SIG-M5 (cell line): ENCODE results near the gene GRIN2D.

Experiments used
- DNase-seq: peaks from one replicate; lab custom pipeline; 2025; lab: John Stamatoyannopoulos, UW

GRIN2D gene

DNA sequence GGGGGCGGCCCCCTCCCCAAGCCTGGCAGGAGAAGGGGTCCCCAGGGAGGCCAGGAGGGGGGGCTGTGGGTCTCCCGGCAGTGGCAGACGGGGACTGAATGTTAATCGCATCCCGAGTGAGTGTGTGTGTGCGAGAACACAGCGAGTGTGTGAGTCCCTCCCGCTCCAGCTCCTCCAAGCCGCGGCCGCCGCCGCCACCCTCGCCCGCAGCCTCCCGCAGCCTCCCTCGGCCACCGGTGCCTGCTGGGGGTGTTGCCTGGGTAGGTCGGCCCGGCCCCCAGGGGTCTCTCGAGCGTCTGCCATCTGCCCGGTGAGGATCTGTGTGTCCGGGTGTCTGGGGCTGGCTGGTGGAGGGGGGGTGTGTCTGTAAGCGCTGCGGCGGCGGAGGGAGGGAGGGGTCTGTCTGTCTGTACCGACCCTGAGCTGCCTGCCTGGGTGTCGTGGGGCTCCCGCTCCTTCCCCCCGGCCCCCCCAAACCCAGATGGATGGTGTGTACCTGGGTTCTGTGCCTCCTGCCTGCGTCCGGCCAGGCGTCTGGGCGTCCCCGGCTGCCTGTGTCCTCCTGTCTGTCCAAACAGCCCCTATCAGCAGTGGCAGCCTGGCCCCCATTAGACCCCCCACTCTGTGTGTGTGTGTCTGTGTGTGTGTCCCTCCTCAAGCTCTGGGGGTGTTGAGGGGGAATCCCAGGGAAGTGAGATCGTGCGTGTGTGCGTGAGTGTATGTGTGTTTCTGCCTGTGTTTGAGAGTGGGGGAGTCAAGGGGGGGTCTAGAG lies at the start of gene GRIN2D:
TSS of gene GRIN2D (plus strand) at position 110 of the 772 bp plus-strand sequence. CDS start 4,725 bp downstream, outside the sequence.
- no peak for DNase-seq

DNA sequence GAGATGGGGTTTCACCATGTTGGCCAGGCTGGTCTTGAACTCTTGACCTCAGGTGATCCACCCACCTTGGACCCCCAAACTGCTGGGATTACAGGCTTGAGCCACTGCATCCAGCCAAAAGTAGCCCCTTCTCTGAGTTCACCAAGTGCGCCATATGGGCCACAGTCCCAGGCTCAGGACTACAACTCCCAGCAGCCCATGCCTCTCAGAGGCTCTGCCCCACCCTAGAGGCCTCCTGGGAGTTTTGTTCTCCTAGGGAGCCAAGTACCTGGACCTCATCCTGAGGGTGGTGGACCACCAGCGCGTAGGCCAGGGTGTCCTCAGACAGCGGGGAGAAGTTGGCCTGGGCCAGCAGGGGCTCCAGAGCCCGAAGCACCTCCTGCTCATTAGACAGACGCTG lies 48.6 kb upstream of the GRIN2D start:
- DNase-seq: no peak

DNA sequence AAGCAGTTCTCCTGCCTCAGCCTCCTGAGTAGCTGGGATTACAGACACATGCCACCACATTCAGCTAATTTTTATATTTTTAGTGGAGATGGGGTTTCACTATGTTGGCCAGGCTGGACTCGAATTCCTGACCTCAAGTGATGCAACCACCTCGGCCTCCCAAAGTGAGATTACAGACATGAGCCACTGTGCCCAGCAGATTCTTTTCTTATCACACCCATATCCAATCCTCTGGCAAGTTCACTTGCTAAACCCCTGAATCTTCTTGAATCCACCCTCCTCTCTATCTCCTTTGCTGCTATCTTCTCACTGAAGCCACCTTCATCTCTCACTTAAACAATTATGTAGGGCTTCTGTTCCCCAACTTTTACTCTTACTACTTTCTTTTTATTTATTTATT lies 47.3 kb upstream of the GRIN2D start:
- DNase-seq: no peak

DNA sequence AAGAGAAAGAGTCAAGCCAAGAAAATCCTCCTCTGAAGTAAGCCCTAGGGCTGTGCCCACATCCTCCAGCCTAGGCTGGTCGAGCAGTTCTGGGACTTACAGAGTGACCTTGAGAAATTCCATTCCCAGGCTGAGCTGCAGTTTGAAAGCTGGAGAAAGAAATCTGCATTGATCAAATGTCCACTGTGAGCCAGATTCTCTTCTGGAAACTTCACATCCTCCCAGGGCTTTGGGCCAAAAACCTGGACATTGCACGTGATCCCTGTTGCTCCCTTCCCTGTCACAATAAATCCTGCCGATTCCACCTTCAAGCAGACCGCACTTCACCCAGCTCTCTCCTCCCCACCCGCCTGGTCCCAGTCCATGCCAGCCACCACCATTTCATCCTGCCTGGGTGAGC lies 45.4 kb upstream of the GRIN2D start:
- DNase-seq: no peak

DNA sequence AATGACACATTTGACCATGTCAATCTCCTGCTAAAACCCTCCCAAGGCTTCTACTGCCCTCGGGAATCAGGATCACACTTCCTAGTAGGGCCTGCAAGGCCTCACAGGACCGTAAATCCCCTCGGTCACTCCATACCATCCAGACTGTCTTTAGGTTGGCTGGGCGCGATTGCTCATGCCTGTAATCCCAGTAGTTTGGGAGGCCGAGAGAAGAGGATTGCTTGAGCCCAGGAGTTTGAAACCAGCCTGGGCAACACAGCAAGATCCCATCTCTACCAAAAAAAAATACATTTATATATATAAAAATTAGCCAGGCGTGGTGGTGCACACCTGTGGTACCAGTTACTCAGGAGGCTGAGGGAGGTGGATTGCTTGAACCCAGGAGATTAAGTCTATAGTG lies 44.7 kb upstream of the GRIN2D start:
- DNase-seq: no peak

DNA sequence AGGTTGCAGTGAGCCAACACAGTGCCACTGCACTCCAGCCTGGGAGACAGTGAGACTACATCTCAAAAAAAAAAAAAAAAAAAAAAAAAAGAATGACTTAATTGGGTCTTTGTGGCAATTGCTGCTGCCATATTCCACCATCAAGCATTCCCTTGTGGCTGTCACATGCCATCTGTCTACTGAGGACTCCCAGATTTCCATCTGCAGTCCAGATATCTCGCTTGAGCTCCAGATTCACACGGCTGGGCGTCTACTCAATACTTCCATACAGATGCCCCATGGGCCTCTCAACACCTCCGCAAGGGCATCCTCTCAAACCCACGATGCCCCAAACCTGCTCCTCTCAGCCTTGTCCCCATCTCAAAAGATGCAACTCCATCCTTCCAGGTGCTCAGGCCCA lies 42.6 kb upstream of the GRIN2D start:
- DNase-seq: no peak

DNA sequence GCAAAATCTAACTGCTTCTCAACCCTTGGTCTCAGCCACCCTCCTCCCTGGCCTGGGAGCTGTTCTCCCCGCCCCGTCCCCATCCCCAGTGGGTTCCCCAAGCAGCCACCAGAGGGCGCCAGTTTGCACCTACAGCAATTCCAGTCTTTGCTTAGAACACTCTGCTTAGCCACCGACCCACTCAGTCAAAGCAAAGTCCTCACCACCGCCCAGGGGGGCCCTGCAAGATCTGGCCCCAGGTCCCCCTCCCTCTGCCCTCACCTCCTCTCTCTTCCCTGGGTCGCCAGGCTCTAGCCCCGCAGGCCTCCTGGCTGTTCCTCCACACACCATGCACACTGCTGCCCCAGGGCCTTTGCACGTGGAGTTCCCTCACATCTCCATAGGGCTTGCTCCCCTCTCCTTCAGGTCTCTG lies 42.1 kb upstream of the GRIN2D start:
- DNase-seq: no peak

DNA sequence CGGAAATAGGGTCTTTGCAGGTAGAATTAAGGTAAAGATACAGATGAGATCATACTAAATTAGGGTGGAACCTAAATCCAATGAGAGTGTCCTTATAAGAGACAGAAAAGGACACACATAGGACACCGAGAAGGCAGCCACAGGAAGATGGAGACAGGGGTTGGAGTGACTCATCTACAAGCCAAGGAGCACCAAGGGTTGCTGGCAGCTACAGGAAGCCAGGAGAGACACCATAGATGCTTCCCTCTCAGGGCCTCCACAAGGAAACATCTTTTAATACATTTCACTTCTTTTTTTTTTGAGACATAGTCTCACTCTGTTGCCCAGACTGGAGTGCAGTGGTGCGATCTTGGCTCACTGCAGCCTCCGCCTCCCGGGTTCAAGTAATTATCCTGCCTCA lies 39.8 kb upstream of the GRIN2D start:
- DNase-seq: no peak

DNA sequence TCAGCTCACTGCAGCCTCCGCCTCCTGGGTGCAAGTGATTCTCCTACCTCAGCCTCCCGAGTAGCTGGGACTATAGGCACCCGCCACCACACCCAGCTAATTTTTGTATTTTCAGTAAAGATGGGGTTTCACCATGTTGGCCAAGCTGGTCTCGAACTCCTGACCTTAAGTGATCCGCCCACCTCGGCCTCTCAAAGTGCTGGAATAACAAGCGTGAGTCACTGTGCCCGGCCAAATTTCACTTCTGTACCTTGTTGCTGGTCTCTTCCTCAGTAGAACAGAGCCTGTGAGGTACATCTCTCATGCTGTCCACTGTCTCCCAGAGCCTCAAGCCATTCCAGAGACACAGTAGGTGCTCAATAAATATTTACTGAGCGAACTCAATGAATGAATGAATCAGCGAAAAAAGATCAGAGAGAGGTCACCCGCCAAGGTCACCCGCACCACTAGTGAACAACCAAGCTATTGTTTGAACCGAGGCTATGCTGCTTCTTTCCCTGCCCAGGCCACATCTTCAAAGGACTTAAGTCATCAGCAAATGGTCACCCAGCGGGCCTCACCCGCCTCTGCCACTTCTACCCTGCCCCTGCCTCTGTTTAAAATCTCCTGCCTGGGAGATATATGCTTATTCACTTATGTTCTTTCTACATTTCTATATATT lies 39.0 kb upstream of the GRIN2D start:
- no peak for DNase-seq

DNA sequence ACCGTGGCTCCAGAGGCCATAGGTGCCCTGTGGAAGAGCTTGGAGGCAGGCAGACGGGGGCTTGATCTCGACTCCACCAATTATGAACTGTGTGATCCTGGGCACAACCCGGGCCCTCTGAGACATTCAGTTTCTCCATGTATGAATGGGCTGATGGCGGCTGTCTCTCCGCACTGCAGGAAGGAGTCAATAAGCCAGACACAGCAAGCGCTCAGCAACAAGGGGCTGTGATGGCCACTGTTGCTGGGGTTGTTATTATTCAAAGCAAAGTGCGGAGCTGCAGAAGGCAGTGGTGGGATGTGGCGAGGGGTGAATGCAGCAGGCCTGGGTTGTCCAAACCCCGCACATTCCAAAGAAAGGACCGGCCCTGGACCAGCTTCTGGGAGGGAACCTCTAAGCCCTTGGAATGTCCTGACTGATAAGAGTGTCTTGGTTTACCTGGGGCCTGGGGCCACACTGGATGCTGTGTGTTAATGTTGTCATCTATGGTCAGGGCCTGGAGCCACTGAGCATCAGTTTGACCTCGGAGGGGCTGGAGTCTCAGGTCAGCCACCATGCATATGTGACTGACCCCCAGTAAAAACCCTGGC lies 38.0 kb upstream of the GRIN2D start:
- no peak for DNase-seq

DNA sequence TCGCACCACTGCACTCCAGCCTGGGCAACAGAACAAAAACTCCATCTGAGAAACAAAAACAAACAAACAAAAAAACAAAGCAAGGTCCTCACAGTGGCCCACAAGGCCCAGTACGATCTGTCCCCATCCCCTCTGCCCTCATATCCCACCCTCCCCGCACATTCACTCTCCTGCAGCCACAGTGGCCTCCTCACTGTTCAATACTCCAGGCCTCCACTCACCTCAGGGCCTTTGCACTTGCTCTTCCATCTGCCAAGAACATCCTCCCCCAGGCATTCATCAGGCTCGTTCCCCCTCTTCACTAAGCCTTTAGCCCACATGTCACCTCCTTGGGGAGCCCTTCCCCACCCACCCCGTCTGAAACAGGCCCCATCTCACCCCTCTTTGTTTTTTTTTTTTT lies 34.3 kb upstream of the GRIN2D start:
- no peak for DNase-seq

DNA sequence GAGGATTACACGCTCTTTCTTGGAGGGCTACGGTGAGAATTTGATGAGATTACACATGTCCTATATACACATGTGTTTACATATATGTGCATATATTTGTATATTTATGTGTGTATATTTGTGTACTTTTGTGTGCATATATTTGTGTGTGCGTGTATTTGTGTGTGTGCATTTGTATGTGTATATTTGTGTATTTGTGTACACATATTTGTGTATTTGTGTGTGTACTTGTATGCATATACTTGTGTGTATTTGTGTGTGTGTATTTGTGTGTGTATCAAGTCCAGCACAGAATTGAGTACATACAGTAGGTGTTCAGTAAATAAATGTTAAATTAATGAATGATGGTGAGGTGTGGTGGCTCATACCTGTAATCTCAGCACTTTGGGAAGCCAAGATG lies 31.6 kb upstream of the GRIN2D start:
- no peak for DNase-seq

DNA sequence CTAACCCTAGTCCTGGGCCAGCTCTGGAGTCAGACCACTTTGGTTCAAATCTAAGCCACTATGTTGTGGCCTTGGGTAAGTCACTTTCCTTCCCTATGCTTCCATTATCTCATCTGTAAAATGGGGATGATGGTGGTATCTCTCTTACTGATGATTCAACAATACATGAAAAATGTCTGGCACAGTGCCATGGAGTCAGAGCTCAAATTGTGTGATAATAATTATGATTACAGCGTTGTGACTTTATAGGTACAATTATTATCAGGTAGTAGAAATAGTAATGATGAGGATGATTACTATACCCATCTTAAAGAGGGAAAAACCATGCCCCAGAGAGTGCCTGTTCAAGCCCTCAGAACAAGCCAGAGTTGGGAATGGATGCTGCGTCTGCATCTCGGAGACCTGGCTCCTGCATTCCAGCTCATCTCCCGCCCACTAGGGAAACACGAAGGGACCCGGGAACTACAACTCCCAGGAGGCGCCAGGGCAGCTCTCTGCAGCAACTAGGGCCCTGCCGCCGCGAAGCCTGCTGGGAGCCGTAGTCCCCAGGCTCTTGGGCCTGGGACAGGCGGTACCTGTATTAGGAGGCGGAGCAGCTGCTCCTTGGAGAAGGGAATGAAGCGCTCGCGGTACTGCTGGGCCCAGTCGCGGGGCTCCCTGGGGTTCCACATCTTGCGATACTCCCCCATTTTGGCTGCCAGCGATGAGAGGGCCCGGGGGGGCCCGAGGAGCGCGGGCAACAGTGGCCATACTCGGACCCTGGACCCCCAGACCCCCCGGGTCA lies 30.6 kb upstream of the GRIN2D start:
- peak; percentile 66 for DNase-seq

DNA sequence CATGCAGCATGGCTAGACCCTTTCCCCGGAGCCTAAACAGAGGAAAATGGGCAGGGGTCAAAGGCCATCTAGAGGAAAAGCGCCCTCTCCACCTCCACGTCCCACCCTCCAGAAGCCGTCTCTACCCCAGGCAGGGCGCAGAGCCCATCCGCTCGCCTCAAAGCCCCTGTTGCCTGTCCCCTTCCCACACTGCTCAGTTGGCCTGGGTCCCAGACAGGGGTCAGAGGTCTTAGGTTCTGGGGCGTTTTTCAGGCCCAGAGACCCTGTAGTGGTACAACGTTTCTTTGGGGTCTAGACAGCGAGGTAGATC lies 30.0 kb upstream of the GRIN2D start:
- no peak for DNase-seq

DNA sequence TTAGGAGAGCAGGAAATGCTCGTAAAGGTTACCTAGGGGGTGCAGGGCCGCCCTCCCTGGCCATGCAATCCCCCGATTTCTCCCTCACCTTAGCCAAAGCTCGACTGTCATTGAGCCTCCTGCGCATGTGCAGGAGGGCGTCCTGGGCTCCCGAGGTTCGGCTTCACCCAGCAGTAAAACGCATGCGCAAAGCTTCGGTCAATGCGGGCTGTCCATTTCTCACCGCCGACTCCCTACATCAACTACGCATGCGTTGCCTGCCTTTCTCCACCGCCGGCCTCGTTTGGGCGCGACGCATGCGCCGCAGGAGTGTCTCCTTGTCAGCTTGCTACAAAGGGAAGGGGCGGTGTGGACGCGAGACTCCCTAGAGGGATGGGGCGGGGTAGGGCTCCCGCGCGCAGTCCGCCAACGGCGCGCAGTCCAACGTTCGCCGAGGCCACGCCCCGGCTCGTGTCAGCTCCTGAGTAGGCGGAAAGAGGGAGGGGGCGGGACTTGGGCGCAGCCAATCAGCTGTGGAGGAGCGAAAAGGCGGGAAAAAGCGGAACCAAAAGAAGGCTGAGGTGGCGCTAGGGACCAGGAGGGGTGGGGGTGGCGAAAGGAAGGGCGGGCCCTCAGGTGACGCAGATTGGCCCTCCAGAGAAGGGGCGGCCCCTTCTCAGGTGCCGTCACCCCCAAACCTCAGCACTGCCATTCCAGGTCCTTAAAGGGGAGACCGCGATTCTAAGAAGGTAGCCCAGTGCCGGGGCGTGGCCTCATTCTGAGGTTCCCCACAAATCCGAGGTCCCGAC lies 29.5 kb upstream of the GRIN2D start, which contains the start of the genes SYNGR4 and TMEM143:
TSS of gene SYNGR4 (plus strand) at position 558 of the 788 bp plus-strand sequence. CDS start 1,476 bp downstream, outside the sequence.
TSS of gene TMEM143 (minus strand) at position 131 of the 788 bp plus-strand sequence. CDS start at position 111, 20 bp downstream.
- peak; percentile 93 for DNase-seq

DNA sequence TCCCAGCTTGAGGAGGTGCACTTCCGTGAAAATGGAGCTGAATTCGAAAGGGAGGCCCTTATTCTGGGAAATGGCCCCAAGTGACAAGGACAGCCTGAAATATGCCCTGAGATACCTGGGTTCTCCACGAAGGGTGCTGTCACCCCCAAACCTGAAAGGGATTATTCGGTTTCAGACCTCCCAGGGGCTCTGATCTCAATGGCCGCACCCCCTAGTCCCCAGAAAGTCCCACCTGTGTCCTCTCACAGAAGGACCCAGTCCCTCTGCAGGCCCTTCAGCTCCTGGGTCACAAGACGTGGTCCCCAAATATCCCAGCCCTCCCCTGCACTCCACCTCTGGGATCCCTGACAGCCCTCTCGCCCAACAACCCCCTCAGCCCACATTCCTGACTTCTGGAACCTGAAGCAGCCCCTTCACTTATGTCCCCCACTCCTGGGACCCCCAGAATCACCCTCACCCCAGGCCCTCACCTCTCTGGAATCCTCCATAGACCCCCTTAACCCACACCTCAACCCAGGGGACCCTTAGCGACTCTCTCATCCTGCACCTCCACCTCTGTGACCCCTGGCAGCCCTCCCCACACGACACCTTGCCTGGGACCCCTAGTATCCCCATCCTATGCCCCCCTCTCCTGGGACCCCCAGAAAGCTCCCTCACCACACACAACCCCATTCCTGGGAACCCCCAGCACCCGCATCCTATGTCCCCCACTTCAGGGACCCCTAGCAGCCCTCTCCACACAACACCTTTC lies 28.7 kb upstream of the GRIN2D start:
- DNase-seq: no peak

DNA sequence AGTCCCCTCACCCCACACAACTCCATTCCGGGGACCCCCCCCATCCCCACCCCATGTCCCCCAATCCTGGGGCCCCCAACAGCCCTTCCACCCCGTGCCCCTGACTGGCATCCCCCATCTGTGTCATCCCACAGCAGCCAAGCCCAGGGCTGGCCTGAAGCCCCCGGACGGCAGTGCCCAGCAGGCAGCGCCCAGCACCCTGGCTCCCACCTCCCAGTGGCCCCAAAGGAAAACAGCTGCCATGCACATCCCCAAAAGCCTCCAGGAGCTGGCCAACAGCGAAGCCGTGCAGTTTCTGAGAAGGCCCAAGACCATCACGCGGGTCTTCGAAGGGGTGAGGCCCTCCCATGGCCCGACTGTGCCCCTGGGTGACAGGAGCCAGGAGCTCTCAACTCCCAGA lies 27.9 kb upstream of the GRIN2D start:
- DNase-seq: no peak

DNA sequence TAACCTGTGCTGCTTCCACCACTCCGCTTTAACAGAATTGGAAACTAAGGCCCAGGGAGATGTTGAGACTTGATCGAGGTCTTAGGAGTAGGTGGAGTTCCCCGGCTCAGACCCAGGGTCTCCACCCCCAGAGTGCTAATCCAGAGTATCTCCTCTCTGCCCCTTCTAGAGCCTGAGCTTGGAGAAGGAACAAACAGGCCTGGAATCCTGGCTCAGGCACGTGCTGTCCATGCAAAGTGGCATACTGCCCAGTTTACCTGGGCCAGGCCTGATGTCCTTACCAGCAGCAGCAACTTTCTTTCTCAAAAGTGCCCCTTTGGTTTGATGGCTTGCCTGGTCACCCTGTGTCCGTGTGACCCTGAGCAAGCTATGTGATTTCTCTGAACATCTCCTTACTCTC lies 25.6 kb upstream of the GRIN2D start:
- no peak for DNase-seq

DNA sequence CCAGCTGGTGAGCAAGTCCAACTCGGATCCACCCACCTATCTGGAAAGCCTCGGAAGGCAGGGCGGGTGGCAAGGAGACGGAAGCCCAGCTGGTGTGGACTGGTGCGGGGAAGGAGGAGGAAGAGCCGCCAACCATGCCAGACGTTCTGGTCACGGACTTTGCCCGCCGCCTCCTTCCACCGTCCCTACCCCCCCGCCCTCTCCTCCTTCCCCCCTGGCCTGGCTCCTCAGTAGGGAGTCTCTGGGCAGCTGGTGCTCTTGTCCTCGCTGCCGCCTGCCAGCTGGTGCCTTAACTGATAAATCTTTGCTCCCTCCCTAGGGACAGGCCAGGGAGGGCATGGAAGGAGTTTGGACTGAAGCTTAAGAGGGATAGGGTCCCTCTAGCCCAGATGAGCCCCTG lies 24.5 kb upstream of the GRIN2D start:
- DNase-seq: no peak

DNA sequence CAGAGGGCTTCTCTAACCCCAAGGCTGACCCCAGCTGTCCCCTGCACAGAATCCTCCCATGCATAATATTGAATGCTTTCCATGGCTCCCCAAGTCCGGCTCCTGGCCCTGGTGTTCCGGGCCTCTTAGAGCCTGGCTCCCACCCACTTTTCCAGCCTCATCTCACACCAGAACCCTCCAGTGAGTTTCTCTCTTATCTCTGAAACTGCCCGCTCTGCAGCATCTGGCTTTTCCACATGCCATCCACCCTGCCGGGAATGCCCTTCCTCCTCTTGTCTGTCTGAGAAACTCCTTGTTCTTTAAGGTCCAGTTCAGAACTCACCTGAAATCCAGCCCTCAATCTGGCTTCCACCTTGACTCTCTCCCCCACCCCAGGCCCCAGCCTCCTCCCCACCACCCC lies 22.5 kb upstream of the GRIN2D start:
- no peak for DNase-seq

DNA sequence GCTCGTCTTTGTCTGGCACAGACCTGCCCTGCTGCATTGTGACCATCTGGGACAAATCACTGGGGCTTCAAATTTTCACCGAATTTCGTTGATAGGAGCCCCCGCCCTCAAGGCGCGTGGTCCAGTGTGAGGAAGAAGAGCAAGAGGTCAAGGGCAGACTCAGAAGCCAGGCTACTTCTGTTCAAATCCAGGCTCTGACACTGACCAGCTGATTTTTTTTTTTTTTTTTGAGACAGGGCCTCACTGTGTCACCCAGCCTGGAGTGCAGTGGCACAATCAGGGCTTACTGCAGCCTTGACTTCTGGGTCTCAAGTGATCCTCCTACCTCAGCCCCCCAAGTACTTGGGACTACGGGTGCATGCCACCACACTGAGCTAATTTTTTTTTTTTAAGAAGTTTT lies 22.1 kb upstream of the GRIN2D start:
- DNase-seq: no peak
